ENCODE results near the gene TSPEAR.

DNA sequence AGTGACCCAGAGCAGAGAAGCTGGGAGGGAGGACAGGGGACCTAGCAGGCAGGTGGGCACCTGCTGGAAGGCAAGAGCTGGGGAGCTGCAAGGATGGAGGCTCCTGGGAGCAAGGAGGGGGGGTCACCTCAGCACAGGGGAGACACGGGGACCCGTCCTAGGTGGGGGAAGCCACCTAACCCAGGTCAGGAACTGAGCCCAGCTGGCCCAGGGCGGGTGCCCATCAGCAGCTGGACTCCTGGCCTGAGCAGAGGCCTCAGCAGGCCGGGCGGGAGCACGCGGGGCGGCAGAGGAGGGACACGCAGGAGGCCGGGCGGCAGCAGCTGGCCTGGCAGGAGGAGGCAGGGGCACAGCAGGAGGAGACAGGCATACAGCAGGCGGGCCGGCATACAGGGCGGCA lies 172.3 kb downstream of the TSPEAR start:
- TF ChIP-seq, protein P1, sequence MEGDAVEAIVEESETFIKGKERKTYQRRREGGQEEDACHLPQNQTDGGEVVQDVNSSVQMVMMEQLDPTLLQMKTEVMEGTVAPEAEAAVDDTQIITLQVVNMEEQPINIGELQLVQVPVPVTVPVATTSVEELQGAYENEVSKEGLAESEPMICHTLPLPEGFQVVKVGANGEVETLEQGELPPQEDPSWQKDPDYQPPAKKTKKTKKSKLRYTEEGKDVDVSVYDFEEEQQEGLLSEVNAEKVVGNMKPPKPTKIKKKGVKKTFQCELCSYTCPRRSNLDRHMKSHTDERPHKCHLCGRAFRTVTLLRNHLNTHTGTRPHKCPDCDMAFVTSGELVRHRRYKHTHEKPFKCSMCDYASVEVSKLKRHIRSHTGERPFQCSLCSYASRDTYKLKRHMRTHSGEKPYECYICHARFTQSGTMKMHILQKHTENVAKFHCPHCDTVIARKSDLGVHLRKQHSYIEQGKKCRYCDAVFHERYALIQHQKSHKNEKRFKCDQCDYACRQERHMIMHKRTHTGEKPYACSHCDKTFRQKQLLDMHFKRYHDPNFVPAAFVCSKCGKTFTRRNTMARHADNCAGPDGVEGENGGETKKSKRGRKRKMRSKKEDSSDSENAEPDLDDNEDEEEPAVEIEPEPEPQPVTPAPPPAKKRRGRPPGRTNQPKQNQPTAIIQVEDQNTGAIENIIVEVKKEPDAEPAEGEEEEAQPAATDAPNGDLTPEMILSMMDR (IDR thresholded peaks at IDR 0.05): no peak
- TF ChIP-seq POLR2A (IDR thresholded peaks at IDR 0.05): no peak
- no peak for TF ChIP-seq EP300 (IDR thresholded peaks at IDR 0.05; ENCODE audit: low read depth)
